Common myeloid progenitor, CD34-positive (primary cell): ENCODE measurements around the gene ABCD1.

Source experiments
- CTCF ChIA-PET: fragments of 350-600 bp; sonication (Branson Sonifier 250); formaldehyde crosslinking; loops from one replicate; lab custom pipeline; 2021; ENCODE audit warnings: antibody characterized with exemption; lab: Charles Lee
- POLR2A ChIA-PET: fragments of 350-600 bp; sonication (Branson Sonifier 250); formaldehyde crosslinking; loops from one replicate; lab custom pipeline; 2021; ENCODE audit warnings: antibody characterized with exemption; lab: Charles Lee
- DNase-seq, 3 donors: peaks; one replicate each; pipeline versions ENCODE4 v3.0.0 to v3.0.0-alpha.2; 2013
- H3K27ac ChIP-seq, 2 experiments: 1 replicate in 1 of 2; 2 replicates in 1 of 2; pipeline ENCODE4 v1.7.0; 2013; ENCODE audit warnings: inconsistent platforms in 2 of 2, low read length in 2 of 2, mild to moderate bottlenecking in 2 of 2, low read depth in 1 of 2, moderate library complexity in 1 of 2; ENCODE audit not compliant: severe bottlenecking in 2 of 2, insufficient read depth in 1 of 2, poor library complexity in 1 of 2
- H3K27me3 ChIP-seq, 5 experiments: replicated peaks in 2 of 5; 1 replicate in 3 of 5; 2 replicates in 2 of 5; pipeline versions ENCODE4 v1.6.1 to v1.7.0; 2013; ENCODE audit warnings: low read length in 4 of 5, mild to moderate bottlenecking in 2 of 5, moderate library complexity in 2 of 5, inconsistent platforms in 1 of 5; ENCODE audit not compliant: insufficient read depth in 5 of 5, control insufficient read depth in 4 of 5
- H3K36me3 ChIP-seq, 4 experiments: 1 replicate in 2 of 4; 2 replicates in 2 of 4; pipeline versions ENCODE4 v1.6.1 to v1.7.0; 2013; ENCODE audit warnings: low read length in 3 of 4, control low read depth in 1 of 4, mild to moderate bottlenecking in 1 of 4; ENCODE audit not compliant: control insufficient read depth in 4 of 4, insufficient read depth in 4 of 4
- H3K4me1 ChIP-seq, 4 experiments: 1 replicate in 3 of 4; 2 replicates in 1 of 4; pipeline versions ENCODE4 v1.6.1 to v1.7.1; 2013; ENCODE audit warnings: low read length in 3 of 4, mild to moderate bottlenecking in 3 of 4, control low read depth in 1 of 4, inconsistent platforms in 1 of 4, moderate library complexity in 1 of 4; ENCODE audit not compliant: control insufficient read depth in 4 of 4, insufficient read depth in 4 of 4; ENCODE audit errors: control extremely low read depth in 1 of 4
- H3K4me3 ChIP-seq, 7 experiments: 1 replicate in 4 of 7; 2 replicates in 3 of 7; pipeline versions ENCODE4 v1.5.1 to v1.7.0; 2013; ENCODE audit warnings: mild to moderate bottlenecking in 7 of 7, low read length in 6 of 7, moderate library complexity in 6 of 7, inconsistent platforms in 2 of 7, low read depth in 2 of 7, control low read depth in 1 of 7; ENCODE audit not compliant: insufficient read depth in 4 of 7, control insufficient read depth in 1 of 7; ENCODE audit errors: extremely low read depth in 1 of 7
- H3K9me3 ChIP-seq, 5 experiments: 1 replicate in 4 of 5; 2 replicates in 1 of 5; pipeline versions ENCODE4 v1.6.1 to v1.7.1; 2013; ENCODE audit warnings: low read length in 4 of 5, mild to moderate bottlenecking in 2 of 5, inconsistent platforms in 1 of 5, low read depth in 1 of 5, moderate library complexity in 1 of 5; ENCODE audit not compliant: control insufficient read depth in 4 of 5, insufficient read depth in 2 of 5; ENCODE audit errors: control extremely low read depth in 1 of 5
- WGBS: methylation state at CpG from one replicate; pipeline ENCODE4 v1.1.5; 2013; ENCODE audit not compliant: insufficient coverage; 5-methylcytosine and 5-hydroxymethylcytosine counted together

ABCD1 gene

GRCh38 chrX:153709726-153710674 is 14.7 kb upstream of the ABCD1 start:
- H3K4me1 ChIP-seq, result peaks cover 0 to 4% (median 2%) of the 10 kb centered on the region in 4 experiments
- no peak overlapping the region for H3K27ac ChIP-seq
- H3K27me3 ChIP-seq, result peaks cover 0 to 18% (median 0%) of the 10 kb centered on the region in 5 experiments
- no peak for DNase-seq
- H3K36me3 ChIP-seq, result peaks cover 0 to 49% (median 14%) of the 10 kb centered on the region in 4 experiments
- no peak overlapping the region for H3K4me3 ChIP-seq
- CTCF ChIA-PET, result interaction anchor here (1.2 to 3.0 kb wide), 7 partner anchors 10 to 763 kb away, joined by 3 to 14 read pairs (median 4); no protein-coding TSS in a partner anchor
- H3K9me3 ChIP-seq, result no peaks in the 10 kb centered on the region
- 95% methylated on average over 23 of the region's 27 CpGs for WGBS
- POLR2A ChIA-PET, result no interaction called here

GRCh38 chrX:153714256-153714655 is 10.4 kb upstream of the ABCD1 start:
- WGBS, result 93% methylated on average over 2 of the region's 3 CpGs
- no peaks in the 10 kb centered on the region for H3K4me1 ChIP-seq
- POLR2A ChIA-PET, result no interaction called here
- H3K27ac ChIP-seq, result no peak overlapping the region
- no peak overlapping the region for H3K4me3 ChIP-seq
- CTCF ChIA-PET, result interaction anchor here (1.3 kb wide), 1 partner anchor 8 kb away, joined by 4 read pairs; no protein-coding TSS in a partner anchor
- no peak for DNase-seq
- H3K27me3 ChIP-seq, result peaks cover 0 to 17% (median 0%) of the 10 kb centered on the region in 5 experiments
- H3K36me3 ChIP-seq, result peaks cover 4 to 55% (median 26%) of the 10 kb centered on the region in 4 experiments
- no peaks in the 10 kb centered on the region for H3K9me3 ChIP-seq

GRCh38 chrX:153717445-153717844 is 7.2 kb upstream of the ABCD1 start:
- CTCF ChIA-PET, result interaction anchor here (0.7 kb wide), 1 partner anchor 247 kb away, joined by 3 read pairs; no protein-coding TSS in a partner anchor
- Histone ChIP-seq H3K4me1 (peaks cover 1 to 7% (median 4%) of the 10 kb centered on the region in 4 experiments), H3K9me3 (no peaks in the 10 kb centered on the region), H3K4me3 (no peak overlapping the region), H3K27ac (no peak overlapping the region), H3K27me3 (peaks cover 0 to 10% (median 0%) of the 10 kb centered on the region in 5 experiments), H3K36me3 (peaks cover 3 to 59% (median 30%) of the 10 kb centered on the region in 4 experiments)
- POLR2A ChIA-PET, result no interaction called here
- no peak for DNase-seq
- 93% methylated on average over 9 of the region's 9 CpGs for WGBS

GRCh38 chrX:153719238-153719637 is 5.4 kb upstream of the ABCD1 start:
- Histone ChIP-seq H3K27ac (no peak overlapping the region), H3K4me3 (no peak overlapping the region), H3K9me3 (peaks cover 0 to 7% (median 0%) of the 10 kb centered on the region in 5 experiments), H3K4me1 (peaks cover 3 to 17% (median 11%) of the 10 kb centered on the region in 4 experiments), H3K27me3 (peaks cover 0 to 18% (median 0%) of the 10 kb centered on the region in 5 experiments), H3K36me3 (peaks cover under 1 to 51% (median 26%) of the 10 kb centered on the region in 4 experiments)
- CTCF ChIA-PET, result interaction anchor here (1.2 to 3.2 kb wide), 2 partner anchors 9 to 12 kb away, joined by 6 to 14 read pairs; no protein-coding TSS in a partner anchor
- POLR2A ChIA-PET, result interaction anchor here (0.6 kb wide), 1 partner anchor 730 kb away, joined by 5 read pairs; no protein-coding TSS in a partner anchor
- no peak for DNase-seq
- no CpG with 5 or more reads among the region's 2 CpGs for WGBS

- WGBS, result 68% methylated on average over 2 of the region's 2 CpGs
- peaks cover 0 to 8% (median 0%) of the 10 kb centered on the region in 5 experiments for H3K9me3 ChIP-seq
- H3K4me1 ChIP-seq, result peaks cover 3 to 17% (median 11%) of the 10 kb centered on the region in 4 experiments
- DNase-seq, result no peak
- no peak overlapping the region for H3K27ac ChIP-seq
- peaks cover 0 to 18% (median 0%) of the 10 kb centered on the region in 5 experiments for H3K27me3 ChIP-seq
- ChIA-PET POLR2A (interaction anchor here (0.6 to 1.6 kb wide), 2 partner anchors 11 to 729 kb away, joined by 3 to 5 read pairs; no protein-coding TSS in a partner anchor), CTCF (interaction anchor here (1.2 to 3.2 kb wide), 2 partner anchors 10 to 12 kb away, joined by 6 to 14 read pairs; no protein-coding TSS in a partner anchor)
- no peak overlapping the region for H3K4me3 ChIP-seq
- H3K36me3 ChIP-seq, result peaks cover 0 to 47% (median 23%) of the 10 kb centered on the region in 4 experiments
Observed at GRCh38 chrX:153719701-153720100, 5.0 kb upstream of the ABCD1 start.

- Histone ChIP-seq H3K9me3 (peaks cover 0 to 8% (median 2%) of the 10 kb centered on the region in 5 experiments), H3K27me3 (peaks cover 0 to 8% (median 0%) of the 10 kb centered on the region in 5 experiments), H3K27ac (peak overlapping the region; percentile 50 to 83), H3K4me1 (peaks cover 3 to 47% (median 42%) of the 10 kb centered on the region in 4 experiments), H3K4me3 (peak overlapping the region; percentile 45 to 78 (median 66)), H3K36me3 (peaks cover 0 to 30% (median 13%) of the 10 kb centered on the region in 4 experiments)
- 50% methylated on average over 10 of the region's 12 CpGs for WGBS
- peak in 2 of 3 donors; percentile 21 to 28 for DNase-seq
- ChIA-PET CTCF (interaction anchor here (1.2 to 1.5 kb wide), 2 partner anchors 9 to 14 kb away, joined by 4 read pairs; no protein-coding TSS in a partner anchor), POLR2A (no interaction called here)
Observed at GRCh38 chrX:153722704-153723350, 1.8 kb upstream of the ABCD1 start.
